Stimulated activated CD8-positive, alpha-beta memory T cell treated with anti-CD3 and anti-CD28 coated beads, Interleukin-15, amount 100 ng/mL, for 48 hours (primary cell): Measurements from ENCODE around the gene SLC8A3.

Source experiments
- DNase-seq, 2 donors: peaks; one replicate each; pipeline ENCODE4 v3.0.0-alpha.2; 2020; ENCODE audit warnings: low read depth in 2 of 2

SLC8A3 gene

GRCh38 chr14:70027785-70028428 lies 160.8 kb downstream of the SLC8A3 start:
- peak; percentile 29 to 38 for DNase-seq

DNA sequence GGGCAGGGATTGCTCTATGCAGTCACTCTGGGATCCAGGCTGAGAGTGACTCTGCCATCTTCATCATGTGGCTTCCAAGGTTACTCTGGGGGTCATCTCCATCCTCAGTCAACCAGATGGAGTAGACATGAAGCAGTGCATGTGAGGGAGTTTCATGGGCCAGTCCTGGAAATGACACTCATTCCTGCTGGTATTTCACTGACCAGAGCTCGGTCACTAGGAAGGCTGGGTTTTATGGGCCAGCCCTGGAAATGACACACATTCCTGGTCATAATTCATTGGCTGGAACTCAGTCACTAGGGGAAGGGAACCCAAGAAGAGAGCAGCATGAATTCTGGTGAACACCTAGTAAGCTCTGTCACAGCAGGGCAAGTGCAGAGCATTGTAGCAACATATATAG lies 164.9 kb downstream of the SLC8A3 start:
- no peak for DNase-seq

DNA sequence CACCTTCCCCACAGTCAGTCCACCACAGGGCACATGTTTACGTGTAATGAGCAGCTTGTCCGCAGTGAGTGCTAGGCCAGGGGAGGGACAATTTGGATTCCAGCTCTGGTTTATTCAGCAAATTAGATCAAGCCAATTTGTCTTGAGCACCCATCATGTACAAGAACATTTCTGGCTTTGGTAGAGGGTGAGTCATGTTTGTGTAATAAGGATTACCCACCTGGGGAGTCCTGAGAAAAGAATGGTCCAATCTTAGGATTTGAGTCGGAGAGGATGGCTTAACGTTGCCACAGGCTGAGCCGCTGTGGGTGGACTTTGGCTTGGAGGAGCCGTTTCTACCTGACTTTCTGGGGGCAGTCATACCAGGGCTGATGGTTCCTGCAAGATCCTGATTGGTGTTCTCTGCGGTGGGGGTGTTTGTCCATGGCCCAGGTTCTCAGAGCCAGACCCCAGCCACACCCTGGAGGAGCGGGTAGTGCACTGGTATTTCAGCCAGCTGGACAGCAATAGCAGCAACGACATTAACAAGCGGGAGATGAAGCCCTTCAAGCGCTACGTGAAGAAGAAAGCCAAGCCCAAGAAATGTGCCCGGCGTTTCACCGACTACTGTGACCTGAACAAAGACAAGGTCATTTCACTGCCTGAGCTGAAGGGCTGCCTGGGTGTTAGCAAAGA lies 165.8 kb downstream of the SLC8A3 start:
- no peak for DNase-seq

- no peak for DNase-seq
These were observed 167.1 kb downstream of the SLC8A3 start for GRCh38 chr14:70021548-70022220.

- DNase-seq, result no peak
These were observed 168.2 kb downstream of the SLC8A3 start for GRCh38 chr14:70020352-70021170.

GRCh38 chr14:70019695-70020094 lies 169.1 kb downstream of the SLC8A3 start:
- no peak for DNase-seq

- no peak for DNase-seq
These were observed 170.0 kb downstream of the SLC8A3 start for GRCh38 chr14:70018713-70019211.

- no peak for DNase-seq
These were observed 170.5 kb downstream of the SLC8A3 start for GRCh38 chr14:70018230-70018629.

DNA sequence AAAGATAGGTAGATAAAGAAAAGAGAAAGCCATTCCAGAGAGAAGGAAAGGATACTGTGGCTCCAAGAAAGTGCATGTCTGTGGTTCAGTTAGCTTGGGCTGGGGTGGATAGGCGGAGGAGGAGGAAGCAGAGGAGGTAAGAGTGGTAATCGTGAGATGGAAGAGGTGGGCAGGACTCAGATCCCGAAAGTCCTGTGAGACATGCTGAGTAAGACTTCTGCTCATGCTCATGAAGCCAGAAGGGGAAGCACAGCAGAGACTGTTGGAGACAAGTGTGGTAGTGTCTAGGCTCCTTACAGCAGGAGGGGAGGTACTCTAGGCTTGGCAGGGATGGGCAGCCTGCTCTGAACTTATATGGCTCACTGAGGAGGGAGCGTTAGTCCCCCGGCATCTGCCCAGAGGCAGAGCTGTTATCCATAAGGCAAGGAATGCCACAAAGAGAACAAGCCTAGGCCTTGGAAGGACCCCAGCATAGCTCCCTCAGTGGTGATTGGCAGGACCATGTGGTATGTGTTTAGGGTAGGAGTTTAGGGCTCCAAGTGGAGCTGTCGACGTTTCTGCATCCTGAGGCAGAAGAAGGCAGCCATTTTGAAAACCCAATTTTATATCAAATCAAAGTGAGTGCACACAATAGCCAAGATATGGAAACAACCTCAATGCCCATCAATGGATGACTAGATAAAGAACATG lies 174.2 kb downstream of the SLC8A3 start:
- no peak for DNase-seq

- DNase-seq, result peak; percentile 8 to 14
These were observed 175.4 kb downstream of the SLC8A3 start for GRCh38 chr14:70013271-70013873.

GRCh38 chr14:70011708-70012107 lies 177.0 kb downstream of the SLC8A3 start:
- DNase-seq, result no peak

DNA sequence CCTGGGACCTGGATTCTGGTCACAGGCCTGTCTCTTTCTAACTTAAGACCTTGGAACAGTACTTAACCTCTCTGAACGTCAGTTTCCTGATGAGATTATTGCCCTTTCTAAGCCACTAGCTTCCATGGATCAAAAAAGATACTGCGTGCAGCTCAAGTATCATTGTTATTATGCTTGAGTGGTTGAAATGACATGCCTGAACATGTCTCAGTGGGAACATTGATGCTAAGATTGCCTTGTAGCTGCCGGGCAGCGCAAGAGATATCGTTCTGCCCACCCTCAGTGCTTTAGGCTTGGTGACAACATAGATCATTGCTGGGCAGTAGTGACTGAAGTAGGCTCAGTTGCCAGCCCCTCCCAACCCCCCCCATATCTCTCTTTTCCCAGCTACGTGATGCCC lies 177.7 kb downstream of the SLC8A3 start:
- DNase-seq, result no peak

DNA sequence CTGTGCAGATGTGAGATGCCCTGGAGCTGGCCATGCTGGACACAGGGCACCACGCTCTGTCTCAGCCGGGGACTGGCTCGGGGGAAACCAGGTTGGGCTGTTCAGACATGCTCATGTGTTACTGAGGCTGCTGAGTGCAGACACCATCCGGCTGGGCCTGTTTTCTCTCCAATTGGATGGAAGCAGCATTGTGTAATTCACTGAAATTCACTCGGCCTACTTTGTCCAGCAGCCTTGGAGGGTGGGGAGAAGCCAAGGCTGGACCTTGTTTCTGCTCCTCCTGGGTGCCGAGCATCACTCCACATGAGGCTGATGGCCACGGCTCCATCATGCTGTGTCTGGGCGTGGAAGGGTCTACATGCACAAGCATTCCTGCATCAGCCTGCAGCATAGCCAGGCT lies 178.8 kb downstream of the SLC8A3 start:
- no peak for DNase-seq

GRCh38 chr14:70008284-70009262 lies 180.2 kb downstream of the SLC8A3 start:
- DNase-seq, result no peak

- no peak for DNase-seq
These were observed 182.1 kb downstream of the SLC8A3 start for GRCh38 chr14:70006699-70007098.

GRCh38 chr14:70005281-70005805 lies 183.4 kb downstream of the SLC8A3 start:
- DNase-seq, result no peak

DNA sequence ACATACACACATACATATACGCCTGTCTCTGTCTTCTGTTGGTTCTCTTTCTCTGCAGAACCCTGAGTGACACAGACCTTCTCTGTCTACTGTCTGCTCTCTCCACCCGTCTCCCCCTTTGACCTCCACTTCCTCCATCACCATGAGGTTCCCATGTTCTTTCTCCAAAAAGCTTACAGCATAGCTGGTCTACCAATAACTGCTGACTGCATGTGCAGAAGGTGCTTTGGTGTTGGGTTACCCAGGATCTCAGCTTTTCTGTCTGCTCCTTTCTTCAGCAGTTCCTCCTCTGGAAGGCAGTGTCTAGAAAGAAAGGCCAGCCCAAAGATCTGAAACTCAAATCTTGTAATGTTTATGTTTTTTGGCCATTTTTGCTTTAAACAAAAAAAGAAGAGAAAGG lies 184.0 kb downstream of the SLC8A3 start:
- DNase-seq, result no peak

- no peak for DNase-seq
These were observed 186.0 kb downstream of the SLC8A3 start for GRCh38 chr14:70002589-70003346.

DNA sequence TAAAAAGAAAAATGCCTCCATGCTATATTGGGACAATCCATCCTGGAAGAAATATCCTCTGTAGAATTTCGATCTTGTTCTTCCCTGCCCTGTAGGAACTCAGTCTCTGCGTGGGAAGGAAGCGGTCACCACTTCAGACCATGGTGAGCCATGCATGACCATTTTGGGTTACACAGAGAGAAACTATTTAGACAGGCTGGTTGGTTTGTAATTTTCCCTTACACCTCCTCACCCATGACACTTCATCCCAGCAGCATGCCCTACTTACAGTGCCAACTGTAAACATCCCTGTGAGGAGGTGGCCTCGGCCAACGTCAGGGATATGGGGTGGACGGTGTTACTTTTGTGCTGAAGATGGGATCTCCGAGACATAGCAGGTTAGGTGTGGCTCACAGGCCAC lies 188.2 kb downstream of the SLC8A3 start:
- DNase-seq, result no peak
